Measurements from ENCODE around the gene NAA10.

Gene NAA10

GRCh38 chrX:153888344-153888743, 46.5 kb downstream of the NAA10 start:
- Histone ChIP-seq H3K4me1 (ENCODE audit: control insufficient read depth, insufficient read depth, low read length) (peaks cover 15% of the 10 kb centered on the region; the same call in 1 of the 2 replicates), H3K4me3 (ENCODE audit: low read depth, low read length) (no peak overlapping the region)

GRCh38 chrX:153887385-153887784, 47.5 kb downstream of the NAA10 start:
- no peak overlapping the region for H3K4me3 ChIP-seq (ENCODE audit: low read depth, low read length)
- no peak overlapping the region for H3K9ac ChIP-seq (ENCODE audit: low read depth, low read length)

More at GRCh38 chrX:153888344-153888743, 46.5 kb downstream of the NAA10 start:
- Histone ChIP-seq H3K27me3 (ENCODE audit: control insufficient read depth, insufficient read depth, low read length) (peaks cover 19% of the 10 kb centered on the region), H3K9ac (ENCODE audit: low read depth, low read length) (no peak overlapping the region), H3K27ac (ENCODE audit: low read depth, low read length) (no peak overlapping the region), H3K36me3 (ENCODE audit: control insufficient read depth, insufficient read depth, low read length) (no peaks in the 10 kb centered on the region), H3K9me3 (ENCODE audit: control insufficient read depth, insufficient read depth, low read length) (peaks cover 46% of the 10 kb centered on the region)

GRCh38 chrX:153886915-153887314, 47.9 kb downstream of the NAA10 start:
- Histone ChIP-seq H3K27me3 (ENCODE audit: control insufficient read depth, insufficient read depth, low read length) (peaks cover 19% of the 10 kb centered on the region), H3K27ac (ENCODE audit: low read depth, low read length) (no peak overlapping the region), H3K4me1 (ENCODE audit: control insufficient read depth, insufficient read depth, low read length) (peaks cover 23% of the 10 kb centered on the region; the same call in 1 of the 2 replicates), H3K4me3 (ENCODE audit: low read depth, low read length) (peak overlapping the region; percentile 56), H3K9ac (ENCODE audit: low read depth, low read length) (no peak overlapping the region), H3K36me3 (ENCODE audit: control insufficient read depth, insufficient read depth, low read length) (no peaks in the 10 kb centered on the region), H3K9me3 (ENCODE audit: control insufficient read depth, insufficient read depth, low read length) (peaks cover 35% of the 10 kb centered on the region)

More at GRCh38 chrX:153887385-153887784, 47.5 kb downstream of the NAA10 start:
- no peaks in the 10 kb centered on the region for H3K36me3 ChIP-seq (ENCODE audit: control insufficient read depth, insufficient read depth, low read length)
- H3K4me1 ChIP-seq (ENCODE audit: control insufficient read depth, insufficient read depth, low read length): peaks cover 20% of the 10 kb centered on the region; the same call in 1 of the 2 replicates
- H3K27me3 ChIP-seq (ENCODE audit: control insufficient read depth, insufficient read depth, low read length): peaks cover 19% of the 10 kb centered on the region
- H3K27ac ChIP-seq (ENCODE audit: low read depth, low read length): no peak overlapping the region
- H3K9me3 ChIP-seq (ENCODE audit: control insufficient read depth, insufficient read depth, low read length): peaks cover 40% of the 10 kb centered on the region

DNA sequence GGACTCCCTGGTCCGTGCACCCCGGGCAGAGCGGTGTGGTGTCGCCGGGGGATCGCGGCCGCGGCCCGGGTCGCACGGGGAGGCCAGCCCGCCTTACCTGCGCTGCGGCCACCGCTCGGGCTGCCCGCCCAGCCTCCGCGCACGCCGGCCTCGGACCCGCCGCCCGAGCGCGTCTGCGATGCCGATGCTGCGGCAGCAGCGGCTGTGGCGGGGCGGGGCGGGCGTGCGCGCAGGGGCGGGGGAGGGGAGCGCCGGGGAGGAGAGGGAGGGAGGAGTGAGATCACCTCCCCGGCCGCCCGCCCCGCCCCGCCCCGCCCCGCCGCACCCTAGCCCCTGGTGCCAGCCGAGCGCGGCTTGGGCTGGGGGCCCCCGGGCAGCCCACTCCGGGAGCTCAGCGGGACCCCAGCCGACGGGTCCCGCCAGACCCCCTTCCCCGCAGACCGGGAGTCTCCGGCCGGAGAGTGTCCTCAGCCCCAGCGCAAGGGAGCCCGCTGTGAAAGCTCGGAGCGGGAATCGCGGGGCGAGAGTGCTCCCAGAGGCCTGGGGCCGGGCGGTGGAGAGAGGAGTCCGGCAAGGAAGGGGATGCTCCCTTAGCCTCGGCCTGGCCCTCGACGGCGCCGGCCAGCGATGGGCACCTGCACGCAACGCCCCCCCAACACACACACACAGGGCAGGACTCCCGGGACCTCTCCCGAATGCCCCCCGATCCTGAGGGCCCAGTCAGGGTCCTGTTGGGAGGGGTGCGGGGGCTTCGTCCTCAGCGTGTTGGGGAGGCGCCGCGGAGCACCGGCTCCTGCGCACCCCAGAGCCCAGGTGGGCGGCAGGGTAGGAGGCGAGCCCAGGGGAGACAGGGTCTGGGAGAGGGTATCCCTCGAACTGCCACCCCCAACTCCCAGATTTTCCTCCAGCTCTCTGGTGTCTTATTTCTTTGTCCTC, 48.6 kb downstream of the NAA10 start, which contains the start of gene L1CAM:
TSS of gene L1CAM (minus strand) at position 206 of the 936 bp plus-strand sequence. CDS start 10,337 bp downstream, outside the sequence.
- H3K27ac ChIP-seq (ENCODE audit: low read depth, low read length): no peak within 1 kb of the TSS
- H3K9ac ChIP-seq (ENCODE audit: low read depth, low read length): no peak within 1 kb of the TSS; the same call in 1 of the 2 replicates
- H3K36me3 ChIP-seq (ENCODE audit: control insufficient read depth, insufficient read depth, low read length): no peaks in the 10 kb centered on the region

DNA sequence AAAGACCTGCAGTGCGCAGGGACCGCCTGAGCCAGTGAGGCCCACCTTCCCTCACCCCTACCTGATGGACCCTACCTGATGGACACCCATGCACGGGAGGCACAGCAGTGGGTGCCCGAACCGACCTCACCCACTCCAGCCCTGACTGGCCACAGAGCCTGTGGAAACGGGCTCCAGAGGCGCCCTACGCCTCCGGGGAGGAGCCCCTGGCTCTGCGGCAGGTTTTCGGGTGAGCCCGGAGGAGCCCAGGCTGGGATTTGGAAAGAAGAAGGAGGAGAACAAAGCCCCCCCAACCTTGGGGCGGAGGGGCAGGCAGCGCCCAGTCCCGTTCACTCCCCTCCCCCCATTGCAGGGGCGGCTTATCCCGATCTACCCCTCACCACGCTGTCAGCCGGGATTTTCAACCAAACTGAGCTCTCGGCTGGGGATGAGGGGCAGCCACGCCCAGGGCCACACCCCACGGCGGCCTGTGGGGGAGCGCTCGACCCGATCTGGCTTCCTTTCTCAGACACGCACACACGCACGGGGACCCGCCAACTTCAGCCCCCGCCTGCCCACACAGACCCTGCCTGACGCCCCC, 49.5 kb downstream of the NAA10 start:
- Histone ChIP-seq H3K27me3 (ENCODE audit: control insufficient read depth, insufficient read depth, low read length) (peaks cover 19% of the 10 kb centered on the region), H3K9me3 (ENCODE audit: control insufficient read depth, insufficient read depth, low read length) (peaks cover 27% of the 10 kb centered on the region), H3K4me1 (ENCODE audit: control insufficient read depth, insufficient read depth, low read length) (peaks cover 28% of the 10 kb centered on the region; the same call in 1 of the 2 replicates), H3K27ac (ENCODE audit: low read depth, low read length) (no peak overlapping the region), H3K4me3 (ENCODE audit: low read depth, low read length) (peak overlapping the region; percentile 57), H3K9ac (ENCODE audit: low read depth, low read length) (no peak overlapping the region), H3K36me3 (ENCODE audit: control insufficient read depth, insufficient read depth, low read length) (no peaks in the 10 kb centered on the region)

More for the DNA sequence above, 48.6 kb downstream of the NAA10 start, which contains the start of gene L1CAM:
- H3K4me3 ChIP-seq (ENCODE audit: low read depth, low read length): peak within 1 kb of the TSS; percentile 57
- H3K4me1 ChIP-seq (ENCODE audit: control insufficient read depth, insufficient read depth, low read length): peaks cover 23% of the 10 kb centered on the region; the same call in 1 of the 2 replicates
- peaks cover 19% of the 10 kb centered on the region for H3K27me3 ChIP-seq (ENCODE audit: control insufficient read depth, insufficient read depth, low read length)
- peaks cover 33% of the 10 kb centered on the region for H3K9me3 ChIP-seq (ENCODE audit: control insufficient read depth, insufficient read depth, low read length)

GRCh38 chrX:153884590-153884989, 50.2 kb downstream of the NAA10 start:
- peaks cover 28% of the 10 kb centered on the region; the same call in 1 of the 2 replicates for H3K4me1 ChIP-seq (ENCODE audit: control insufficient read depth, insufficient read depth, low read length)
- H3K4me3 ChIP-seq (ENCODE audit: low read depth, low read length): peak overlapping the region; percentile 57; the same call in 1 of the 2 replicates
- no peak overlapping the region for H3K27ac ChIP-seq (ENCODE audit: low read depth, low read length)
- no peak overlapping the region for H3K9ac ChIP-seq (ENCODE audit: low read depth, low read length)
- H3K36me3 ChIP-seq (ENCODE audit: control insufficient read depth, insufficient read depth, low read length): no peaks in the 10 kb centered on the region
- peaks cover 19% of the 10 kb centered on the region for H3K27me3 ChIP-seq (ENCODE audit: control insufficient read depth, insufficient read depth, low read length)
- H3K9me3 ChIP-seq (ENCODE audit: control insufficient read depth, insufficient read depth, low read length): peaks cover 27% of the 10 kb centered on the region

- H3K27me3 ChIP-seq (ENCODE audit: control insufficient read depth, insufficient read depth, low read length): peaks cover 19% of the 10 kb centered on the region
Measured at GRCh38 chrX:153884136-153884535, 50.7 kb downstream of the NAA10 start.

GRCh38 chrX:153883163-153883843, 51.5 kb downstream of the NAA10 start:
- Histone ChIP-seq H3K27me3 (ENCODE audit: control insufficient read depth, insufficient read depth, low read length) (peaks cover 18% of the 10 kb centered on the region), H3K4me3 (ENCODE audit: low read depth, low read length) (no peak overlapping the region), H3K9me3 (ENCODE audit: control insufficient read depth, insufficient read depth, low read length) (peaks cover 23% of the 10 kb centered on the region), H3K27ac (ENCODE audit: low read depth, low read length) (peak overlapping the region; percentile 40), H3K36me3 (ENCODE audit: control insufficient read depth, insufficient read depth, low read length) (no peaks in the 10 kb centered on the region), H3K9ac (ENCODE audit: low read depth, low read length) (no peak overlapping the region), H3K4me1 (ENCODE audit: control insufficient read depth, insufficient read depth, low read length) (peaks cover 33% of the 10 kb centered on the region; the same call in 1 of the 2 replicates)

More at GRCh38 chrX:153884136-153884535, 50.7 kb downstream of the NAA10 start:
- H3K36me3 ChIP-seq (ENCODE audit: control insufficient read depth, insufficient read depth, low read length): no peaks in the 10 kb centered on the region
- no peak overlapping the region for H3K27ac ChIP-seq (ENCODE audit: low read depth, low read length)
- no peak overlapping the region for H3K4me3 ChIP-seq (ENCODE audit: low read depth, low read length)
- no peak overlapping the region for H3K9ac ChIP-seq (ENCODE audit: low read depth, low read length)
- peaks cover 28% of the 10 kb centered on the region; the same call in 1 of the 2 replicates for H3K4me1 ChIP-seq (ENCODE audit: control insufficient read depth, insufficient read depth, low read length)
- H3K9me3 ChIP-seq (ENCODE audit: control insufficient read depth, insufficient read depth, low read length): peaks cover 23% of the 10 kb centered on the region

- H3K4me1 ChIP-seq (ENCODE audit: control insufficient read depth, insufficient read depth, low read length): peaks cover 36% of the 10 kb centered on the region; the same call in 1 of the 2 replicates
- peaks cover 11% of the 10 kb centered on the region; the same call in 1 of the 2 replicates for H3K27me3 ChIP-seq (ENCODE audit: control insufficient read depth, insufficient read depth, low read length)
- peaks cover 23% of the 10 kb centered on the region for H3K9me3 ChIP-seq (ENCODE audit: control insufficient read depth, insufficient read depth, low read length)
- H3K4me3 ChIP-seq (ENCODE audit: low read depth, low read length): no peak overlapping the region
- no peak overlapping the region for H3K9ac ChIP-seq (ENCODE audit: low read depth, low read length)
- H3K27ac ChIP-seq (ENCODE audit: low read depth, low read length): peak overlapping the region; percentile 40
- H3K36me3 ChIP-seq (ENCODE audit: control insufficient read depth, insufficient read depth, low read length): no peaks in the 10 kb centered on the region
Measured at GRCh38 chrX:153882557-153882956, 52.3 kb downstream of the NAA10 start.

DNA sequence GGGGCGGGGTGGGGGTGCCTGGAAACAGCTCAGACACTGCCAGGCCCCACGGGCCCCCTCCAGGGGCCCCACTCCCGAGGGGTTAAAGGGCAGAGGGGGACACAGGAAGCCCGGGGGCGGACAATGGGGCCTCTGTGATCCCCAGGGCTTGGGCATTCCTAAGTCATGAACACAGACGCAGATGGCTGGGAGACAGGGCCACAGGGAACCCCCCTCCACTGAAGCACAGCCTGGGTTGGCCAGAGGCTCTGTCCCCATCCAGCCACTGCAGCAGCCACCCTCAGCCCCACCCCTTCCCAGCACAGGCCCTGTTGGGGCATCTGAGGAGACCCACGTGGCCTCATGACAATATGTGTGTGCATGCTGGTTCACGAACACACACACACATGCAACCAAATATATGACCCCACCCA, 52.7 kb downstream of the NAA10 start:
- Histone ChIP-seq H3K4me1 (ENCODE audit: control insufficient read depth, insufficient read depth, low read length) (peaks cover 33% of the 10 kb centered on the region; the same call in 1 of the 2 replicates), H3K4me3 (ENCODE audit: low read depth, low read length) (no peak overlapping the region), H3K36me3 (ENCODE audit: control insufficient read depth, insufficient read depth, low read length) (no peaks in the 10 kb centered on the region), H3K27me3 (ENCODE audit: control insufficient read depth, insufficient read depth, low read length) (peaks cover 7% of the 10 kb centered on the region; the same call in 1 of the 2 replicates), H3K9ac (ENCODE audit: low read depth, low read length) (no peak overlapping the region), H3K27ac (ENCODE audit: low read depth, low read length) (peak overlapping the region; percentile 47), H3K9me3 (ENCODE audit: control insufficient read depth, insufficient read depth, low read length) (peaks cover 20% of the 10 kb centered on the region)

Measured in HUES48 (cell line).